Fibroblast of upper back skin (primary cell): ENCODE results near the gene NPPA.
"Not testable (repeated sequence)": the region's sequence is repeated elsewhere in the genome, so short reads cannot be mapped to it uniquely, and the experiment has no call there.

ENCODE experiments used
- DNase-seq: peaks from one replicate; pipeline ENCODE4 v3.0.0-alpha.2; 2013

The NPPA gene

GRCh38 chr1:11805422-11806306 lies 41.9 kb downstream of the NPPA start, which contains the start of the genes CLCN6 and MTHFR:
Gene CLCN6 (plus strand): TSS chr1:11806191. CDS start chr1:11806263, 72 bp downstream.
Gene MTHFR (minus strand): TSS chr1:11805964. CDS start chr1:11803116, 2,848 bp downstream.
- DNase-seq = peak; percentile 99

DNA sequence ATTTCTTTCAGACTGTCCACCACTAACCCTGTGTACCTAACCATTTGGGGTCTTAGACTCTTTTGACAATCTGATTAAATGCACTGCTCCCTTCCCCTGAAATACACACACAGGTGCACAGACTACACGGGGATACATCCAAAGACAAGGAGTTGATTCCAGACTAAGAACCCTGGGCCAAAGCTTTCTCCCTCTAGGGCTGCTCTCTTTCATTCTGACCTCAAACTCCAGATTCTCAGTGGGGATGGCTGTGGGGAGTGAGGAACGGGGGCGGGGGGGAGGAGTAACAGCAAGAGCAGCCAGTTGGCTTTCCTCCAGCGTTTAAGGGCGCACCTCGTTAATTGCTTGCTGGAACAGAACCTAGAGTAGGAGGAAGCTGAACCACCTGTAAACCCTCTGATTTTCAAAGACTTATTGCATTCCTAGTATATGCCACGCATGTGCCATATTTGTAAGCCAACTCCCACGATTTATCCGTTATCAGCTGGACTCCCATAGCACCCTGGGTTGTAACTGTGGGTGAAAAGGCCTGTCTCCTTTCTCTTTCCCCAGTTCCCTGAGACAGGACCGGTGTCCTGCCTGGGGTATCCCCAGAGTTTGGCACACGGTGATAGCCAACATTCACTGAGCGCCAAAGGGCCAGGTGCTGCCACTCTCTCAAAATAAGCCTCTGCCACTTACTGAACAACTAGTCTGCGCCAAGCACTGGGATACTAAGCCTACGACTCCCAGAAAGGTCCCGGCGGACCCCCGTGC lies 42.7 kb downstream of the NPPA start:
- peak; percentile 40 for DNase-seq

DNA sequence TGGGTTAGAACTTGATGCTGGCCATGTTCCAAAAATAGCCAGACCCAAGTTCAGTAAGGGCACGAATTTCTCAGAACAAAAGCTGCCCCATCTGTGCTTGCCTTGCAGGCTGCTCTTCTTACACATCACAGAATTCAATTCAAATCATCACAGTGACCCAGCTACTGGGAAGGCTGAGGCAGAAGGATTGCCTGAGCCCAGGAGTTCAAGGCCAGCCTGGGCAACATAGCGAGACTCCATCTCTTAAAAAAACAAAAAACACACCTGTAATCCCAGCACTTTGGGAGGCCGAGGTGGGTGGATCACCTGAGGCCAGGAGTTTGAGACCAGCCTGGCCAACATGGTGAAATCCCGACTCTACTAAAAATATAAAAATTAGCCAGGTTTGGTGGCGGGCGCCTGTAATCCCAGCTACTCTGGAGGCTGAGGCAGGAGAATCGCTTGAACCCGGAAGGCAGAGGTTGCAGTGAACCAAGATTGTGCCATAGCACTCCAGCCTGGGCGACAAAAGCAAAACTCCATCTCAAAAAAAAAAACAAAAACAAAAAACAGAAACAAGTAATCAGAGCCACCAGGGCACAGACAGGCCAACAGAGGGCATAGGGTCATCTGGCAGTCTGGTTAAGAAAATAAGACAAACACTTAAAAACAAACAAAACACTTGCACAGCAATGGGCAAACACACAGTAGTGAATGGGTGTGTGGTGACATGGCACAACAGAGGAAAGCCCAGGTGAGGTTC lies 43.5 kb downstream of the NPPA start:
- not testable (repeated sequence) for DNase-seq

GRCh38 chr1:11802973-11803885 lies 44.4 kb downstream of the NPPA start:
- peak; percentile 95 for DNase-seq

DNA sequence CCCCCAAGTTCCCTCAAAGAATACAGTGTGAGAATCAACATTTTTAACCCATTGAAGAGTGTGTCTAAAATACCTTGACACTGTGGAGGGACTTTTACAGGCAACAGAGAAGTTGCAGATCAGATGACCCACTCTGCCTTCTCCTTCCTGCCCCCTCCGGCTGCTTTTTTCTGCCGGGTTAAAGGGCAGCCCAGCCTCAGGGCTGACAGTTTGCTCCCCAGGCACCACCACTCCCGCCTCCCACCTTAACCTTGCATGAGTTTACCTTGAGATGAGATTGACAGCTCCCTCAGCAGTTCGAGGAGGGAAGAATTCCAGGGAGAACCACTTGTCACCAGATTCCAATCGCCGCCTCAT lies 45.0 kb downstream of the NPPA start:
- no peak for DNase-seq

DNA sequence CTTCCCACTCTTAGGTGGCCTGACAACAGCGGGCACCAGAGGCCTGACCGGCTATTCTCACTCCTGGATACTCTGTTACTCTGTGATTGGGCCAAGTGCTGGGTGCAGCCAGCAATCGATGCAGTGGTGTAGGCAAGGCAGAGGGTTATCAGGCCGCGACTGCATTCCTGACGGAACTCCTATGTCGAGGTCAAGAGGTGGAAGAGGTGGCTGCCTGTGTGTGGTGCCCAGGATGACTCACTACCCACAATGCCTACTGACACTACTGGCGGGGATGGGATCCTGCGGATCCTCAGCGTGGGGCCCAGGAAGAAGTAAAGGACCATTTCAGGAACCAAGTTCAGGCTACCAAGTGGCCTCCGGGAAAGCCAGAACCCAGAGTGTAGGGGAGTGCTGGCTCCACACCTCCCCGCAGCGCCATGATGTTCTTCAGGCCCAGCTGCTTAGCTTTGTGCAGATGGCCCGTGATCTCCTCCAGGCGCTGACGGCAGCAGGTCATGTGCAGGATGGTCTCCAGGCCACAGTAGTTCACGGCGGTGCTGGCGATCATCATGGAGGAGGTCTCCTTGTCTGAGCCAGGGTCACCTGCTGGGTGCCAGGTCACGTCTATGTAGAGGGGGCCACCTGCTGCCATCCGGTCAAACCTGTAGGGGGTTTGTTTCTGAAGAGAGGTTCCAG lies 46.7 kb downstream of the NPPA start:
- DNase-seq = no peak

DNA sequence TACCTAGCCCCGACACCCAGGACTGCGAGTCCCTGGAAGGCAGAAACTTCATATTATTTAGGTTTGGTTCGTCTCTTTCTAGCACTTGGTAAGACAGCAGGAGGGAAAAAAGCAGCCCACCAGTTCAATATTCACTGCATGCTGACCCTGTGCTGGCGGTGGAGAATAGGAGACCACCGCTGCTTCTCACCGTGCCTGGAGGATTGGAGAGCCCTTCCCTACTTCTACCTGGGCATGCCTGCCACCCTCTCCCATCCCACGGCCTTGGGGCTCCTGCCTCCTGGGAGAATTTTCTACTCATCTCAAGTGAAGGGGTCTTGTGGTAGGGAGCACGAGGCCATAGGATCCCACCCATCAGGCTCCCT lies 47.2 kb downstream of the NPPA start:
- no peak for DNase-seq

- DNase-seq = no peak
Observed at GRCh38 chr1:11799896-11800295, 47.7 kb downstream of the NPPA start.

GRCh38 chr1:11799099-11799498 lies 48.5 kb downstream of the NPPA start:
- no peak for DNase-seq

GRCh38 chr1:11797525-11798216 lies 49.9 kb downstream of the NPPA start:
- no peak for DNase-seq

DNA sequence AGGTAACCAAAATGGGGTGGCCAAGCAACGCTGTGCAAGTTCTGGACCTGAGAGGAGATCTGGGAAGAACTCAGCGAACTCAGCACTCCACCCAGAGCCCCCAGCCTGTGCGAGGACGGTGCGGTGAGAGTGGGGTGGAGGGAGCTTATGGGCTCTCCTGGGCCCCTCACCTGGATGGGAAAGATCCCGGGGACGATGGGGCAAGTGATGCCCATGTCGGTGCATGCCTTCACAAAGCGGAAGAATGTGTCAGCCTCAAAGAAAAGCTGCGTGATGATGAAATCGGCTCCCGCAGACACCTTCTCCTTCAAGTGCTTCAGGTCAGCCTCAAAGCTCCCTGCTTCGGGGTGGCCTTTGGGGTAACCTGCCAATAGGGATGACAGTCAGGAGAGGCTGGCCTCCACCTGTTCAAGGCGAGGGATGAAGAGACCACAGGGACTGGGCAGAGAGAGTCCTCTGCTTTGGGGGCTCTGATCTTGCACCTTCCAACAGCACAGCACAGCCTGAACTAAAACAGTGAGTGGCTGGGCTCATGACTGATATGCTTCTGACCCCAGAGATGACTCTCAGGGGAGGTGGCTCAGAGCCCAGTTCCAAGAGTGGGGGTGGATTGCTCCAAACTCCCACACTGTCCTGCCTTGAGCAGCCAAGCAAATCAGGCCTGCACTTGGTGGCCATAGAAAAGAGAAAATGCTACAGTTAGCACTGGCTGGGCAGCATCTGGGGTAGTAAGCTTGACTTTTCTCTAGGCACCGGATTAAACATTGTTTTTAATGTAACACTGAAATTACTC lies 51.4 kb downstream of the NPPA start:
- DNase-seq = no peak
